PFSK-1 (cell line): ENCODE data around the gene GHR.

Experiments
- FOXP2 ChIP-seq: optimal IDR thresholded peaks from 2 replicates; pipeline ENCODE3; 2011; ENCODE audit warnings: borderline replicate concordance, control low read depth, inconsistent platforms; ENCODE audit not compliant: insufficient read depth; ENCODE audit errors: extremely low read length, extremely low read depth
- POLR2AphosphoS5 ChIP-seq: IDR thresholded peaks from 2 replicates; pipeline ENCODE4 v1.6.1; 2012; ENCODE audit warnings: low read depth, mild to moderate bottlenecking, control low read depth, low read length, moderate library complexity
- REST ChIP-seq, 2 experiments: IDR thresholded peaks; 2 replicates each; pipeline versions ENCODE4 v1.6.1 to v1.8.0; 2011 to 2012; ENCODE audit warnings: low read depth in 2 of 2, low read length in 2 of 2, control low read depth in 1 of 2, inconsistent platforms in 1 of 2, mild to moderate bottlenecking in 1 of 2, moderate library complexity in 1 of 2; ENCODE audit not compliant: insufficient read depth in 1 of 2
- SIN3A ChIP-seq: IDR thresholded peaks from 2 replicates; pipeline ENCODE4 v1.6.1; 2012; ENCODE audit warnings: mild to moderate bottlenecking, low read length, moderate library complexity, borderline replicate concordance; ENCODE audit not compliant: insufficient read depth
- TAF1 ChIP-seq: IDR thresholded peaks from 2 replicates; pipeline ENCODE4 v1.6.1; 2012; ENCODE audit warnings: low read length, control low read depth, borderline replicate concordance; ENCODE audit not compliant: insufficient read depth

GHR gene

DNA sequence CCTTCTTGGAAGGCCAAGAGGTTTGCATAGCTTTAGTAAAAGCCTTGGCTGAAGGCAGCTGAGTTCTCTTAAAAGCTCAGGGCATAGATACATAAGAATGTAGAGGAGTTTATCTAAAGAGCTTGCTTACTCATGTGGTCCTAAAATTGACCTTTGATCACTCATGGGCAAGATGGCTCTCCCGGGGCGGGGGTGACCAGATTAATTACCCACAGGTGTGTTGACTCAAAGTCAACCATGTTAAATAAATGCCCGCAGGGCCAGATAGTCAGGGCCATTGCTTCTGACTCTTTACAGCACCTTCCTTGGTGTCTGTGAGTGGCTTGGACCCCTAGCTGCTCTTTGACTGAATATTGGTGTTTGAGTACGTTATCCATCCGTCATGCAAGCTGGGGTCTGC lies 33.1 kb upstream of the GHR start:
- TF ChIP-seq FOXP2 = no peak
- no peak for TF ChIP-seq SIN3A
- TF ChIP-seq TAF1 = no peak
- TF ChIP-seq POLR2AphosphoS5 = no peak

DNA sequence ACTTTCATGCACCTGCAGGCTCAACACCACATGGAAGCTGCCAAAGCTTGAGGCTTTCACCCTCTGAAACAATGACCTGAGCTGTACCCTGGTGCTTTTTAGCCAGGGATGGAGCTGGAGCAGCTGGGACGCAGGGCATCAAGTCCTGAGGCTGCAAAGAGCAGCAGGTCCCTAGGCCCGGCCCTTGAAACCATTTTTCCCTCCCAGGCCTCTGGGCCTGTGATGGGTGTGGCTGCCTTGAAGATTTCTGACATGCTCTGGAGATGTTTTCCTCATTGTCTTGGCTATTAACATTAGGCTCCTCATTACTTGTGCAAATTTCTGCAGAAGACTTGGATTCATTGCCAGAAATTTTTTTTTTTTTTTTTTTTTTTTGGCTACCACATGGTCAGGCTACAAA lies 30.3 kb upstream of the GHR start:
- TF ChIP-seq REST (IDR thresholded peaks at IDR 0.05; ENCODE audit: insufficient read depth in 1 of 2, low read depth in 2 of 2, low read length in 2 of 2) (no peak), FOXP2 (no peak), POLR2AphosphoS5 (no peak), TAF1 (no peak), SIN3A (no peak)

GRCh38 chr5:42396111-42396510 lies 27.1 kb upstream of the GHR start:
- no peak for TF ChIP-seq POLR2AphosphoS5
- TF ChIP-seq TAF1 = no peak
- no peak for TF ChIP-seq FOXP2
- TF ChIP-seq SIN3A = no peak

DNA sequence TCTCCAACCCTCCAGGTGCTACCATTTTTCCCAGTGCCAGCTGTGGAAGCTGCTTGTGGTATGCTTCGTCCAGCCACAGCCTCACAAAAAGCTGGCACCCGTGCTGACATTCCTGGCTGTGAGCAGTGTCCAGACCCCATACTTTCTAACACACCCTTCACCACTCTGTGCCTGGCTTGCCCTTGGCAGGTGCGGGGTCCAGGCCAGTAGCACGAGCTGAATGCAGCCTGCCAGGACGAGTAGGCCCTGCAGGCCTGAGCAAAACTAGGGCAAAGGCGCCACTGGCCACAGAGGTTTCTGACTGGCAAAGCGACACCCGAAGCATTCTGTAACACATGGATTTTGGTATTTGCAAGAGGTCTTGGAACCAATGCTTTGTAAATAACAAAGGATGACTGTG lies 26.0 kb upstream of the GHR start:
- no peak for TF ChIP-seq TAF1
- TF ChIP-seq REST (IDR thresholded peaks at IDR 0.05; ENCODE audit: insufficient read depth in 1 of 2, low read depth in 2 of 2, low read length in 2 of 2) = no peak
- no peak for TF ChIP-seq SIN3A
- TF ChIP-seq FOXP2 = no peak
- TF ChIP-seq POLR2AphosphoS5 = no peak

- TF ChIP-seq TAF1 (no peak), POLR2AphosphoS5 (no peak), REST (IDR thresholded peaks at IDR 0.05; ENCODE audit: insufficient read depth in 1 of 2, low read depth in 2 of 2, low read length in 2 of 2) (no peak), FOXP2 (no peak), SIN3A (no peak)
Observed at GRCh38 chr5:42399702-42400101, 23.5 kb upstream of the GHR start.

DNA sequence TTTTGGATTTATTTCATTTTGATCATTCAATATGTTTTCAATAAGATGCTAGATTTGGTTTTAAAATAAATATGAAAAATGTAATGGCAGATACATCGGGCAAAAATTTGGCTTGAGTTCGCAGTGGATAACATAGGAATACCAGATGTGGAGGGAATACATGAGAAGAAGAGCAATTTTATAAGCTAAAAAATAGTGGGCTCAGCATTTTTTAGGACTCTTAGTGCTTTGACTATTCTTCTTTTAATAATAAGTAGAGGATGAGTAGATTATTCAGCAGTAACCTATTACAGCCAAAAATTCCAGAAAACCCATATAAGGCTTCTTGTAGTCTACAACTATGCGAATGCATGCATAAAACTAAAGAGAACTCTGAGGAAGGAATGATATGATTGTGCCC lies 22.8 kb upstream of the GHR start:
- TF ChIP-seq FOXP2 = no peak
- TF ChIP-seq REST (IDR thresholded peaks at IDR 0.05; ENCODE audit: insufficient read depth in 1 of 2, low read depth in 2 of 2, low read length in 2 of 2) = no peak
